ENCODE results near the gene TSFM.
"Not testable (repeated sequence)": the region's sequence is repeated elsewhere in the genome, so short reads cannot be mapped to it uniquely, and the experiment has no call there.

TSFM gene

GRCh38 chr12:57772429-57773322, 9.9 kb upstream of the TSFM start, which contains the start of gene EEF1AKMT3:
Gene EEF1AKMT3 (plus strand): TSS chr12:57772614. CDS start chr12:57772725, 111 bp downstream.
- no peak for TF ChIP-seq CTCF (IDR thresholded peaks at IDR 0.05; ENCODE audit: insufficient read depth, low read length, missing control alignments)
- peak within 1 kb of the TSS; percentile 99 for H3K4me3 ChIP-seq (ENCODE audit: low read depth, low read length)
- CTCF ChIA-PET, result interaction anchor here (0.8 to 4.2 kb wide), 7 partner anchors 8 to 125 kb away, joined by 3 to 31 read pairs (median 4); partner anchors contain the start of gene TSFM
- no peak for DNase-seq (ENCODE audit: low read depth, low spot score)
- POLR2A ChIA-PET, result interaction anchor here (0.5 to 1.2 kb wide), 8 partner anchors 10 to 123 kb away, joined by 3 to 5 read pairs (median 4); partner anchors contain the start of genes CDK4, TSFM and TSPAN31

- H3K4me3 ChIP-seq (ENCODE audit: low read depth, low read length); DNase-seq (ENCODE audit: low read depth, low spot score); POLR2A ChIA-PET: not testable (repeated sequence)
- CTCF ChIA-PET, result interaction anchor here (0.7 to 4.2 kb wide), 7 partner anchors 9 to 129 kb away, joined by 3 to 31 read pairs (median 3); partner anchors contain the start of gene TSFM
Measured at GRCh38 chr12:57774634-57775033, 8.0 kb upstream of the TSFM start.

- H3K4me3 ChIP-seq (ENCODE audit: low read depth, low read length), result no peak overlapping the region
- CTCF ChIA-PET, result interaction anchor here (0.7 to 4.2 kb wide), 7 partner anchors 9 to 129 kb away, joined by 3 to 31 read pairs (median 4); partner anchors contain the start of gene TSFM
- DNase-seq (ENCODE audit: low read depth, low spot score), result no peak
- POLR2A ChIA-PET, result no interaction called here
- TF ChIP-seq CTCF (IDR thresholded peaks at IDR 0.05; ENCODE audit: insufficient read depth, low read length, missing control alignments), result no peak
Measured at GRCh38 chr12:57775044-57775443, 7.5 kb upstream of the TSFM start.

- ChIA-PET POLR2A (no interaction called here), CTCF (interaction anchor here (0.7 to 4.2 kb wide), 5 partner anchors 8 to 128 kb away, joined by 3 to 31 read pairs (median 9); partner anchors contain the start of gene TSFM)
- DNase-seq (ENCODE audit: low read depth, low spot score), result no peak
Measured at GRCh38 chr12:57775563-57776246, 6.9 kb upstream of the TSFM start.

GRCh38 chr12:57776247-57776587, 6.4 kb upstream of the TSFM start:
- no peak for TF ChIP-seq CTCF (IDR thresholded peaks at IDR 0.05; ENCODE audit: insufficient read depth, low read length, missing control alignments)
- ChIA-PET POLR2A (no interaction called here), CTCF (interaction anchor here (0.7 to 4.0 kb wide), 4 partner anchors 10 to 128 kb away, joined by 3 to 12 read pairs (median 4); partner anchors contain the start of gene CYP27B1)
- no peak for DNase-seq (ENCODE audit: low read depth, low spot score)
- no peak overlapping the region for H3K4me3 ChIP-seq (ENCODE audit: low read depth, low read length)

More at GRCh38 chr12:57775563-57776246, 6.9 kb upstream of the TSFM start:
- H3K4me3 ChIP-seq (ENCODE audit: low read depth, low read length), result no peak overlapping the region
- TF ChIP-seq CTCF (IDR thresholded peaks at IDR 0.05; ENCODE audit: insufficient read depth, low read length, missing control alignments), result no peak

- H3K4me3 ChIP-seq (ENCODE audit: low read depth, low read length), result no peak overlapping the region
- DNase-seq (ENCODE audit: low read depth, low spot score), result no peak
- POLR2A ChIA-PET, result no interaction called here
- CTCF ChIA-PET, result interaction anchor here (0.7 to 4.0 kb wide), 3 partner anchors 9 to 127 kb away, joined by 3 to 12 read pairs (median 4); partner anchors contain the start of gene CYP27B1
- TF ChIP-seq CTCF (IDR thresholded peaks at IDR 0.05; ENCODE audit: insufficient read depth, low read length, missing control alignments), result no peak
Measured at GRCh38 chr12:57777367-57777766, 5.2 kb upstream of the TSFM start.
